ENCODE results near the gene BRINP3. TPM values are rescaled to one million over a fixed set of nuclear protein-coding genes. Genes with fewer than 3 reads are reported as not detected.
A peak's percentile ranks its signal among the peaks of the same experiment; 100 is the strongest.

Gene BRINP3
- total and polyA plus RNA-seq, 2 experiments from 2014 or later, result 5.0 to 6.3 TPM

- Histone ChIP-seq H3K4me3 (no peak overlapping the region), H3K36me3 (no peaks in the 10 kb centered on the region), H3K4me1 (ENCODE audit: low read depth) (no peaks in the 10 kb centered on the region), H3K27me3 (no peaks in the 10 kb centered on the region), H3K27ac (no peak overlapping the region), H3K9me3 (ENCODE audit: low read depth) (no peaks in the 10 kb centered on the region)
- DNase-seq (ENCODE audit: low read depth in 1 of 2, low spot score in 1 of 2), result no peak
- no peak for TF ChIP-seq CTCF (IDR thresholded peaks at IDR 0.05; ENCODE audit: low read depth, low read length)
Observed at GRCh38 chr1:190453550-190453949, 24.1 kb downstream of the BRINP3 start.

GRCh38 chr1:190452272-190452848 lies 25.3 kb downstream of the BRINP3 start:
- no peak overlapping the region for H3K27ac ChIP-seq
- no peak for DNase-seq (ENCODE audit: low read depth in 1 of 2, low spot score in 1 of 2)
- no peak for TF ChIP-seq CTCF (IDR thresholded peaks at IDR 0.05; ENCODE audit: low read depth, low read length)

GRCh38 chr1:190444464-190444863 lies 33.2 kb downstream of the BRINP3 start:
- Histone ChIP-seq H3K27me3 (no peaks in the 10 kb centered on the region), H3K27ac (no peak overlapping the region), H3K4me3 (no peak overlapping the region), H3K4me1 (ENCODE audit: low read depth) (no peaks in the 10 kb centered on the region), H3K9me3 (ENCODE audit: low read depth) (no peaks in the 10 kb centered on the region), H3K36me3 (no peaks in the 10 kb centered on the region)
- no peak for TF ChIP-seq CTCF (IDR thresholded peaks at IDR 0.05; ENCODE audit: low read depth, low read length)
- DNase-seq (ENCODE audit: low read depth in 1 of 2, low spot score in 1 of 2), result no peak

More at GRCh38 chr1:190452272-190452848, 25.3 kb downstream of the BRINP3 start:
- Histone ChIP-seq H3K36me3 (no peaks in the 10 kb centered on the region), H3K27me3 (no peaks in the 10 kb centered on the region), H3K4me3 (no peak overlapping the region), H3K9me3 (ENCODE audit: low read depth) (no peaks in the 10 kb centered on the region), H3K4me1 (ENCODE audit: low read depth) (no peaks in the 10 kb centered on the region)

- no peak for TF ChIP-seq CTCF (IDR thresholded peaks at IDR 0.05; ENCODE audit: low read depth, low read length)
- Histone ChIP-seq H3K27ac (no peak overlapping the region), H3K9me3 (ENCODE audit: low read depth) (no peaks in the 10 kb centered on the region), H3K4me1 (ENCODE audit: low read depth) (no peaks in the 10 kb centered on the region), H3K36me3 (no peaks in the 10 kb centered on the region), H3K27me3 (no peaks in the 10 kb centered on the region), H3K4me3 (no peak overlapping the region)
- DNase-seq (ENCODE audit: low read depth in 1 of 2, low spot score in 1 of 2), result no peak
Observed at GRCh38 chr1:190439447-190439846, 38.2 kb downstream of the BRINP3 start.

GRCh38 chr1:190436615-190437014 lies 41.0 kb downstream of the BRINP3 start:
- TF ChIP-seq CTCF (IDR thresholded peaks at IDR 0.05; ENCODE audit: low read depth, low read length), result peak; percentile 30
- peak in 1 of 2 donors; percentile 47 for DNase-seq (ENCODE audit: low read depth in 1 of 2, low spot score in 1 of 2)
- H3K36me3 ChIP-seq, result no peaks in the 10 kb centered on the region

More at GRCh38 chr1:190436615-190437014, 41.0 kb downstream of the BRINP3 start:
- no peak overlapping the region for H3K4me3 ChIP-seq
- H3K9me3 ChIP-seq (ENCODE audit: low read depth), result no peaks in the 10 kb centered on the region
- no peak overlapping the region for H3K27ac ChIP-seq
- H3K27me3 ChIP-seq, result no peaks in the 10 kb centered on the region
- H3K4me1 ChIP-seq (ENCODE audit: low read depth), result no peaks in the 10 kb centered on the region

All from cardiac muscle cell (in vitro differentiated cells and primary cell).